Gastroesophageal sphincter (tissue), 4 donors: ENCODE measurements around the gene PRPSAP1. TPM values are rescaled to one million over a fixed set of nuclear protein-coding genes. Genes with fewer than 3 reads are reported as not detected.

Source experiments
- ATAC-seq: fragments of 150-250 bp; one replicate; pipeline ENCODE4 v1.9.1; 2016; ENCODE audit warnings: mild to moderate bottlenecking, moderate library complexity
- H3K27ac ChIP-seq, 4 donors: fragments of 200-600 bp; sonication (generic) in 3 of 4; 1 replicate in 3 of 4; 2 replicates in 1 of 4; pipeline ENCODE4 v1.5.1; 2016 to 2019
- H3K27me3 ChIP-seq: fragments of 200-600 bp; sonication (generic); one replicate; pipeline ENCODE4 v1.5.1; 2019
- H3K36me3 ChIP-seq, 2 donors: fragments of 200-600 bp; sonication (generic); one replicate each; pipeline ENCODE4 v1.5.1; 2019; ENCODE audit warnings: control low read depth in 1 of 2
- H3K4me1 ChIP-seq, 3 donors: fragments of 200-600 bp; sonication (generic); 1 replicate in 2 of 3; 2 replicates in 1 of 3; pipeline ENCODE4 v1.5.1; 2016 to 2019; ENCODE audit warnings: control low read depth in 2 of 3
- H3K4me3 ChIP-seq, 2 donors: fragments of 200-600 bp; sonication (generic); one replicate each; pipeline ENCODE4 v1.5.1; 2019; ENCODE audit warnings: mild to moderate bottlenecking in 1 of 2, moderate library complexity in 1 of 2
- H3K9me3 ChIP-seq, 3 donors: fragments of 200-600 bp; sonication (generic); one replicate each; pipeline ENCODE4 v1.5.1; 2017 to 2019; ENCODE audit warnings: control low read depth in 2 of 3
- CTCF ChIP-seq, 4 experiments: fragments of 200-600 bp in 2 of 4; fragments of 450-650 bp in 2 of 4; sonication (generic) in 1 of 4; IDR thresholded peaks; one replicate each; pipeline ENCODE4 v1.5.1; 2017 to 2019; ENCODE audit warnings: antibody characterized with exemption in 4 of 4, mild to moderate bottlenecking in 2 of 4, moderate library complexity in 2 of 4
- EP300 ChIP-seq: sonication (generic); formaldehyde crosslinking; IDR thresholded peaks from one replicate; pipeline ENCODE4 v1.6.1; 2017; ENCODE audit warnings: antibody characterized with exemption, mild to moderate bottlenecking
- POLR2A ChIP-seq, 2 donors: fragments of 450-650 bp; IDR thresholded peaks; one replicate each; pipeline ENCODE4 v1.6.1; 2017; ENCODE audit warnings: antibody characterized with exemption in 2 of 2, mild to moderate bottlenecking in 2 of 2, moderate library complexity in 1 of 2
- POLR2AphosphoS5 ChIP-seq: sonication (generic); formaldehyde crosslinking; IDR thresholded peaks from one replicate; pipeline ENCODE4 v1.6.1; 2017; ENCODE audit warnings: antibody characterized with exemption
- WGBS, 2 donors: methylation state at CpG; one replicate each; pipeline ENCODE4 v1.1.5; 2018; ENCODE audit warnings: low coverage in 1 of 2; 5-methylcytosine and 5-hydroxymethylcytosine counted together
- total RNA-seq, 4 donors: library from RNA; depleted of rRNA; stranded (reverse); fragments of >200 nt; gene quantifications; one replicate each; pipeline ENCODE4 v1.1.0, GENCODE V29; 2016

PRPSAP1 gene
- total RNA-seq, 4 donors from 2014 or later: 44.7 to 48.5 (median 46.6) TPM

DNA sequence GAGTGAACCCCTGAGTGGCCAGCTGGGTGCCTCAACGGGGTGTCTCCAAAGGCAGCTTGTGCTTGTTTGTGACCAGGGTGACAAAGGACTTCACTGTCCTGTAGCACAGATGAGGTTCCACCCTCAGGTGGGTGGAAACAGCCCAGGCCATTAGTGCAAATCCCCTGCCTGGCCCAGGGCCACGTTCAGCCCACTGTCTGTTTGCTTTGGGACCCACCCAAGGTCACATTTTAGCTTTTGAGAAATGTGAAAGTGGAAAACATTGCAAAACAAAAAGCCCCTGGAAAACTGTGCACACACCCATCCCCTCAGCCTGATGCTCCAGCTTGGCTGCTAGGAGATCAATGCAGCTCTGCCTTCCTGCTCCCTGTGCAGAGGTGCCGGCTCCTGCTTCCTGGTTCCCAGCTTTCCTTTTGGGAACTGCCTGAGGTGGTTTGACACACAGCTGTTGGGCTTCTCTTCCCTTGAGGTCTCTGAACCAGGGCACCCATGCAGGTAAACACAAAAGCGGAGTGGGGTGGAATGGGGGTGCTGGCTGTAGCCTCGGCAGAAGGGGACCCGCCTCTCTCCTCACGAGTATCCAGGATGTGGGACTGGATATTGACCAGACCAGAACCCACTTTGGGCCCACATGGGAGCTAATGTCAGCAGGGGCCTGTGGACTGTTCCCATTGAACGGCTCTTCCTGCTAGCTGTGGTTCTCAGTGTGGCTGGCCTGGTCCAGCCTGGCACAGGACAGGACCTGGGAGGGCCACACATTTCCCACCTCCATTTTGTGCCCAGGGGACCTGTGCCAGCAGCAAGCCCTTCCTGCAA is 22.8 kb upstream of the PRPSAP1 start:
- Histone ChIP-seq H3K4me1 (peaks cover 0 to 21% (median 0%) of the 10 kb centered on the region in 3 donors), H3K36me3 (no peaks in the 10 kb centered on the region), H3K4me3 (no peak overlapping the region), H3K9me3 (no peaks in the 10 kb centered on the region), H3K27me3 (peaks cover 17% of the 10 kb centered on the region), H3K27ac (peak overlapping the region in 3 of 4 donors; percentile 9 to 45 (median 35))
- 70% methylated on average over 2 of the region's 8 CpGs; no CpG with 5 or more reads in 1 of the 2 donors for WGBS, 2 donors
- peak; percentile 56 for ATAC-seq
- TF ChIP-seq EP300: no peak
- TF ChIP-seq POLR2AphosphoS5: no peak
- no peak for TF ChIP-seq POLR2A (IDR thresholded peaks at IDR 0.05)
- no peak for TF ChIP-seq CTCF (IDR thresholded peaks at IDR 0.05)

- 74 to 91% methylated on average over 13 of the region's 16 CpGs for WGBS, 2 donors
- H3K4me1 ChIP-seq: peaks cover 0 to 26% (median 0%) of the 10 kb centered on the region in 3 donors
- ATAC-seq: no peak
These were observed 18.2 kb upstream of the PRPSAP1 start for GRCh38 chr17:76371656-76372628.

GRCh38 chr17:76370261-76370993 is 16.7 kb upstream of the PRPSAP1 start:
- ATAC-seq: peak; percentile 95
- no peak for TF ChIP-seq EP300
- TF ChIP-seq POLR2A (IDR thresholded peaks at IDR 0.05): no peak
- TF ChIP-seq CTCF (IDR thresholded peaks at IDR 0.05): peak in 3 of 4 experiments; percentile 45 to 59 (median 50)
- TF ChIP-seq POLR2AphosphoS5: peak; percentile 70
- no peak overlapping the region for H3K4me3 ChIP-seq
- no peaks in the 10 kb centered on the region for H3K27me3 ChIP-seq
- no peaks in the 10 kb centered on the region for H3K36me3 ChIP-seq
- H3K4me1 ChIP-seq: peaks cover 0 to 18% (median 0%) of the 10 kb centered on the region in 3 donors
- H3K27ac ChIP-seq: peak overlapping the region in 3 of 4 donors; percentile 30 to 57 (median 39)
- H3K9me3 ChIP-seq: no peaks in the 10 kb centered on the region
- 9 to 43% methylated on average over 8 to 11 of the region's 11 CpGs for WGBS, 2 donors

More at GRCh38 chr17:76371656-76372628, 18.2 kb upstream of the PRPSAP1 start:
- Histone ChIP-seq H3K27me3 (peaks cover 3% of the 10 kb centered on the region), H3K36me3 (no peaks in the 10 kb centered on the region), H3K9me3 (no peaks in the 10 kb centered on the region), H3K27ac (no peak overlapping the region), H3K4me3 (no peak overlapping the region)
- TF ChIP-seq CTCF (IDR thresholded peaks at IDR 0.05) (no peak), EP300 (no peak), POLR2A (IDR thresholded peaks at IDR 0.05) (no peak)

DNA sequence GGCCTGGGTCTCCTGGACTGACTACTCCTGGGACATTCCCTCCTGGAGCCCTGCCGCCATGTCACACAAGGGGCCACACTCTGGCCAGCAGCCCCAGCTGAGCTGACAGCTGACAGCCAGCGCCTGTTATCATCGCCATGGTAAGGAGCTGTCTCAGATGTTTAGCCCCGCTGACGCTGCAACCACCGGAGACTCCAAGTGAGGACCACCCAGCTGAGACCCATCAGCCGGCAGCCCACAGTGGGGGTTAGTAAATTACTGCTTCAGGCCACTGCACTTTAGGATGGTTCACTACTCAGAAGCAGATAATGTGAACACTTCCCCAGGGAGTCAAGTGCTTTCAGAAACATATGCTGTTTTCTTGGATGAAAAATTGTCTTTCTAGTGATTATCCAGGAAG is 16.1 kb upstream of the PRPSAP1 start:
- Histone ChIP-seq H3K9me3 (no peaks in the 10 kb centered on the region), H3K36me3 (no peaks in the 10 kb centered on the region), H3K4me1 (peaks cover 0 to 18% (median 0%) of the 10 kb centered on the region in 3 donors), H3K27ac (peak overlapping the region in 3 of 4 donors; percentile 30 to 57 (median 39)), H3K27me3 (no peaks in the 10 kb centered on the region), H3K4me3 (no peak overlapping the region)
- no CpG with 5 or more reads among the region's 7 CpGs for WGBS, 2 donors
- ATAC-seq: no peak
- TF ChIP-seq EP300 (no peak), POLR2A (IDR thresholded peaks at IDR 0.05) (no peak), POLR2AphosphoS5 (no peak), CTCF (IDR thresholded peaks at IDR 0.05) (no peak)
